SW 1271 (cell line): Measurements from ENCODE around the gene GPSM1.
"Not testable (repeated sequence)": the region's sequence is repeated elsewhere in the genome, so short reads cannot be mapped to it uniquely, and the experiment has no call there.

ENCODE experiments used
- DNase-seq, 2 experiments: peaks; one replicate each; lab custom pipeline; 2025; lab: John Stamatoyannopoulos, UW

Gene GPSM1

DNA sequence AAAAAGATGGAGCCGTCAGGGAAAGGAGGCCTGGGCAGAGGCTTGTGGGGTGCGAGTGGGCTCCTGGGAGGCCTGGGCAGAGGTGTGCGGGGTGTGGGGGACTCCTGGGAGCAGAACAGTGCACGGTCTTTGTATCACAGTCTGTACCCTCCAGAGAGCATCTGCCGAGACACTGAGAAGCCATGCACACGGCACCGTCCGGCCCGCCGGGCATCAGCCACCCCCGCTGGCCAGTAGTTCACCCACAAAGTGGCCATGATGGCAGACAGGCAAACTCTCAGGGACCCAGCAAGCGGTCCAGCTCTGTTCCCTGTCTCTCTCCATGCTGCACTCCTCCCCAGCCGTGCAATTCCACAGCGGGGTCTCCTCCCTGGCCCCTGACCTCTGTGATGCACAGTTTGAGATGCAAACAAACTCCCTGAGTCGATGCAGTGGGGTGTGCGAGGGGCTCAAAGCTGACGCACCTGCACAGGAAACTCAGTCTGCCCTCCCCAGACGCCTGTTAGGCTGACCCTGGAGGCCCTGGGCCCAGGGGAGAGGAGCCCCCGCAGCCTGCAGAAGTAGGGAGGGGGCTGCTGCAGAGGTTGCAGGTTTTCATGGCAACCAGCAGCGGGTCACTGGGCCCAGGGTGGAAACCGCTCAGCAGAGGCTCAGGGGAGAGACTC is 9.1 kb upstream of the GPSM1 start:
- no peak for DNase-seq

DNA sequence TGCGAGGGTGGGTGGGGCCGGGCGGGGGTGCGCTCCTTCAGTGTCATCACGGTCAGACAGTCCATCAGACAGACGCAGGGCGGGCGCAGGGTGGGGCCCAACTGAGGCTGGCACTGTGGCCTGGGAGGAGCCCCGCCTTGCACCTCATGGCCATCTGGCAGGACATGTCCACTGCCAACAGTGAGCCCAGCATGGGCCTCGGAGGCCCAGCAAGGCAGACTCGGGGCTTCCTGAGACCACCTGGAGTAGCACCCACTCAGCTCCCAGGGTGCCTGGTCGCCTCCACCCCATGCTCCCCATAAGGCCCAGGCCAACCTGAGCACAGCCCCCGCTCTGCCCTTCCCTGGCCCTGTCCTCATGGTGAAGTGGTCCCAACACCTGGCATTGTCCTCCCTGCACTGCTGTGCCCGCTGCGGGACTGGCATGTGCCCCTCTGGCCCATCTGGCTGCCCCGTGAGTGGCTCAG is 8.5 kb upstream of the GPSM1 start:
- no peak for DNase-seq

DNA sequence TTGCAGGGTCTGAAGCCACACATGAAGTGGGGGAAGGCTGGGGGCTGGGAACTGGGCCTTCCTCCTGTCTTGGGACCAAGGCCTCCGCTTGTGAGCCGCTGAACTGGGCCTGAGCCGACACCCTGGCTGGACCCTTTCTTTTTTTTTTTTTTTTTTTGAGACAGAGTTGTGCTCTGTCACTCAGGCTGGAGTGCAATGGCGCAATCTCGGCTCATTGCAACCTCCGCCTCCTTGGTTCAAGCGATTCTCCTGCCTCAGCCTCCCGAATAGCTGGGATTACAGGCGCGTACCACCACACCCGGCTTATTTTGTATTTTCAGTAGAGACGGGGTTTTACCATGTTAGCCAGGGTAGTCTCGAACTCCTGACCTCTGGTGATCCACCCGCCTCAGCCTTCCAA is 8.1 kb upstream of the GPSM1 start:
- not testable (repeated sequence) for DNase-seq

DNA sequence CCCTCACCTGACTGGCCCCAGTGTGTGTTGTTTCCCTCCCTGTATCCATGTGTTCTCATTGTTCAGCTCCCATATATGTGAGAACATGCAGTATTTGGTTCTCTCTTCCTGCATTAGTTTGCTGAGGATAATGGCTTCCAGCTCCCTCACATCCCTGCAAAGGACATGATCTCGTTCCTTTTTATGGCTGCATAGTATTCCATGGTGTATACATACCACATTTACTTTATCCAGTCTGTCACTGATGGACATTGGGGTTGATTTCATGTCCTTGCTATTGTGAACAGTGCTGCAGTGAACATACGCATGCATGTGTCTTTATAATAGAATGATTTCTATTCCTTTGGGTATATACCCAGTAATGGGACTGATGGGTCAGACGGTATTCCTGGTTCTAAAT is 7.4 kb upstream of the GPSM1 start:
- DNase-seq: not testable (repeated sequence)

DNA sequence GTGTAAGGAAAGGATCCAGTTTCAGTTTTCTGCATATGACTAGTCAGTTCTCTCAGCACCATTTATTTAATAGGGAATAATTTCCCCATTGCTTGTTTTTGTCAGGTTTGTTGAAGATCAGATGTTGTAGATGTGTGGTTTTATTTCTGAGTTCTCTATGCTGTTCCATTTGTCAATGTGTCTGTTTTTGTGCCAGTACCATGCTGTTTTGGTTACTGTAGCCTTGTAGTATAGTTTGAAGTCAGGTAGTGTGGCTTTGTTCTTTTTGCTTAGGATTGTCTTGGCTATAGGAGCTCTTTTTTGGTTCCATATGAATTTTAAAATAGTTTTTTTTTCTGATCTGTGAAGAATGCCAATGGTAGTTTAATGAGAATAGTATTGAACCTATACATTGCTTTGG is 6.4 kb upstream of the GPSM1 start:
- not testable (repeated sequence) for DNase-seq

DNA sequence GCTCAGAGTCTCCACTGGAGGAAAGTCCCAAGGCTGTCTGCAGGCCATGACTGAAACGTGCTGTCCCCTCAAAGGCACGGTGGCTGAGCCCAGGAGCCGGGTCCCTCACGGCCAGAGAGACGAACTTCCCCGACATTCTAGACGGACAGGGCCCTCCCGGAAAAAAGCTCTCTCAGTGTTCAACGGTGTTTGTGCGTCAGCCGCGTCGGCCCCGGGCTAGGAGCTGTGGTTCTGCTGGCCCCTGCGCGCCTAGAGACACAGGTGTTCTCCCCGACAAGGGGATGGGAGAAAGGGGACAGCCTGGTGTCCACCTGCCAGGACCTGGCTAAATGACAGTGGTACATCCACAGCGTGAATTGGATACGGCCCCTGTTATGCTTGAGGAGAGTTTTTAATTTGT is 5.8 kb upstream of the GPSM1 start:
- no peak for DNase-seq

DNA sequence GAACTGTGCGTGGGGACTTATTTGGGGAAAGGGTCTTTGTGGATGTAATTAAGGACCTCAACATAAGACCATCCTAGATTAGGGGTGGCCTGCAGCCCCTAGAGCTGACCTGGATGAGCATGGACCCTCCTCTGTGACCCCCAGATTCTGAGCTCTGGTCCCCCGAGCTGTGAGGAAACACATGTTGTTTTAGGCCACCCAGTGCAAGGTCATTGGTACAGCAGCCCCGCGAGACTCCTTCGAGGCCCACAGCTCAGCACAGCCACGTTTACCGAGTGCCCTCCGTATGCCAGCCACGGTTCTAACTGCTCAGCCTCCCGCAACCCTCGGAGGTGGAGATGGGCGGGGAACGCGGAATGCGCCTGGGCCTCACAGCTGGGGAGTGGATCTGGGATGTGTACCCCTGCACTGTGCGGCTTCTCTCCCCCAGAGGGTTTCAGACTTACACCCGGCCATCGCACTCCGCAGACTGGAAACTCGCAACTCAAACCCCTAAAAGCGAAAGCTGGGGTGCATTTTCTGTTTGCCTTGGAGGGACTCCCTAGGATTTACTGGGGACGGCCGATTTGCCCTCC is 4.5 kb upstream of the GPSM1 start:
- DNase-seq: no peak

DNA sequence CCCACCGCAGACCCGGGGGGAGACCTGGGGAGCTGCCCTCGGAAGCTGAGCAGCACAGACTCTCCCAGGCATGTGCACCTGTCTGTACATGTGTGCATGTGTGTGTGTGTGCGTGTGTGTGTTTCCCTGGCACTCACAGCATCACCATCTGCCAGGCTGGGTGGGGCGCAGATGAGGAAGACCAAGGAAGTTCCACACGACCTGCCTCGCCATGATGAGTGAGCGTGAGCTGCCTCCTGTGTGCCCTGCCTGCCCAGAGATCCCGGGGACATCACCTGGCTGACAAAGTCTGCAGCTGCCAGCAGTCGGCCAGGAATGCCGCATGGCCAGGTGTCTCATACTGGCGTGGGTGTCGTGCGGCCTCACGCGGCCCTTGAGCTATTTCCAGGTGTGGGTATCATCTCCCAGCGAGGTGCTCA is 4.0 kb upstream of the GPSM1 start:
- DNase-seq: no peak

DNA sequence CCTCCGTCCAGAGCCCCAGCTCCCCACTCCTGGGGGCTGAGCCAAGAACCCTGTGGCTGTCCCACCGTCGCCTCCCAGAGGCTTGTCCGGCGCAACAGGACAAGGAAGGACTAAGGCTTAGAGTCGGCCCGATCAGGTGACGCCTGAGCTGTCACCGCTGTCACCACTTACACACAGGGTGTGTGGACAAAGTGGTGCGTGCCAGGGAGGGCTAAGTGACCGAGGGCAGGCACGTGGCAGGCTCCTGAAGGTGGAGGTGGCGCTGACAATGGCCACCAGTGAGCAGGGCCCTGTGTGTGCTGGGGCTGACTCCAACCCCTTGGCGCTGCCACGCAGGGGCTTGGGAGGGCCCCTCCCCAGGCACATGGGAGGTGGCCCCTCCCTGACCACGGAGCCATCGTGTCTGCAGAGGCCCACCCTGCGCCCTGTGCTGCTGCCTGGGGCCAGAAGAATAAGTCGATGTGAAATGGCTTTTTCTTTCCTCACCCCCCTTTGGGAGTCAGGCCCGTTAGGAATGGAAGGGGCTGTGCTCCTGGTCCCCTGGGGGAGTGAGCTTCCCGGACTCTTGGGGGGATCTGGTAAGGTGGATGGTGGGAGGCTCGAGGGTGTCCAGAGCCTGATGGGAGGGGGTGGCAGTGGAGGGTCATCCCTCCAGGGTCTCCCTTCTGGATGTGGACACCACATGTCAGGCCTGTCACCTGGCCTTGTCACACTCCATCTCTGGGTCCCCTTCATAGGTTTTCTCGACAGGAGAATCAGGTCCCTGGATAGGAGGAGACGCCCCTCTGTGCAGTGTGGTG is 2.6 kb upstream of the GPSM1 start:
- no peak for DNase-seq

DNA sequence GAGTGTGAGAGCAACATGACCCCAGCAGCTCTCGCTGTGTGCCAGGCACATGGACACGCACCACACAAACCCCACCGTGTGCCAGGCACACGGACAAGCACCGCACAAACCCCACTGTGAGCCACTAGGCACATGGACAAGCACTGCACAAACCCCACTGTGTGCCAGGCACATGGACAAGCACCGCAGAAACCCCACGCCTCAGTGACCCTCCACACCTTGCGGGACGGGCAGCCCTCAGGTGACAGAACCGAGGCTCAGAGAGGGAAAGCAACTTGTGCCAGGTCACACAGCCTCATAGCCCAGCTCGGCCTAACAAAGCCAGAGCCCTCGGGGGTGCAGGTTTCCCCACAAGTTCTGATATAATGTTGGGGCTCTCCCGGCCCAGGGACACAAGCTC is 2.0 kb upstream of the GPSM1 start:
- no peak for DNase-seq

DNA sequence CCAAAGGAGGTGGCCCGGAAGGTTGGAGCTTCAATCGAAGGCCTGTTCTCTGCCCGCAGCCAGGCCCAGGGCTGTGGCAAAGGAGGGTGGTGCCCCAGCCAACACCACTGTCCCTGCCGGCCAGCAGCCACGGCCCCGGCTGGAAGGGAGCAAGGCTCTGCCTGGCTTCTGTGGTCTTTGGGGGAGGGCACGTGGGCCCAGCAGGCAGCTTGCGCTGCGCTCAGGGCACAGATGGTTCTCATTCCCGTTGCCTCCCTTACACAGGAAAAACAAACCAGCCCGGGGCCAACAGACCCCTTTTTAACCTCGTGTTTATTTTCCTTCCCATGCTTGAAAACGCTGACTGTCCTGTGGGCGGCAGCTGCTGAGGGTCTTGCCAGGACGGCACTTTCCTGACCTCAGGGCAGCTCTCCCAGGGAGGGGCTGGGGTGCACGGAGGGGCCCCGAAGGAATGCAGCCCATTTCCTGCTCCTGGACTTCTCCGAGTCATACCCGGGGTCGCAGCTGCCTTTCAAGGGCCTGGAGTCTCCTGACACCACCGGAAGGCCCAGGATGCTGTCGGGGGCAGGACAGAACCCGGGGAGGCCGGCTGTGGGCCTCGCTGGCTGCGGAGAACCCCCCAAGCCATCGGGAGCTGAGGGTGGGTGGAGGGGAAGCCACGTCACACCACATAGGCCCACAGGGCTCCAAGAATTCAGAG is 1.1 kb upstream of the GPSM1 start:
- no peak for DNase-seq

DNA sequence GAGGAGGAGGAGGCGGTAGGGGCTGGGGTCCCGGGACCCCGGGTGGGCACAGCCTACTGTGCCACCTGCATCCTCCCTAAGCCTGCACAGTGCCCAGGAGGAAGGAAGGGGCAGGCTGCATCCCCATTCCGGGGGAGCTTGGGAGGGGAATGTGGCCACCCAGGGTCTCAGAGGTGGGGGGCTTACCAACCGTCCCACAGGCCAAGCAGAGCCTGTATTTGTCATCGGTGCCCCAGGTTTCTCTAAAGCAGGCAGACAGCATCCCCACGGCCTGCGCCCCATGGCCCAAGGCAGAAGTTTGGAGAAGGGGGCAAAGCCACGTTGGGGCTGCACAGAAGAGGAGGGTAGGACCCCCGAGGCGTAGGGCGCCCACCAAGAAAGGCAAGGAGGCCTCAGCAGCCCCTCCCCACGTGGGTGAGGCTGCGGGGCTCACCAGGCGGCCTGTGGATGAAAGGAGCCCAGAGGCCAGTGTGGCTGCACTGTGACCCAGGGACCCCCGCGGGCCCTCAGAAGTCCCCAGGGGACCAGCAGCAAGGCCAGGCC is 507 bp upstream of the GPSM1 start:
- DNase-seq: no peak

DNA sequence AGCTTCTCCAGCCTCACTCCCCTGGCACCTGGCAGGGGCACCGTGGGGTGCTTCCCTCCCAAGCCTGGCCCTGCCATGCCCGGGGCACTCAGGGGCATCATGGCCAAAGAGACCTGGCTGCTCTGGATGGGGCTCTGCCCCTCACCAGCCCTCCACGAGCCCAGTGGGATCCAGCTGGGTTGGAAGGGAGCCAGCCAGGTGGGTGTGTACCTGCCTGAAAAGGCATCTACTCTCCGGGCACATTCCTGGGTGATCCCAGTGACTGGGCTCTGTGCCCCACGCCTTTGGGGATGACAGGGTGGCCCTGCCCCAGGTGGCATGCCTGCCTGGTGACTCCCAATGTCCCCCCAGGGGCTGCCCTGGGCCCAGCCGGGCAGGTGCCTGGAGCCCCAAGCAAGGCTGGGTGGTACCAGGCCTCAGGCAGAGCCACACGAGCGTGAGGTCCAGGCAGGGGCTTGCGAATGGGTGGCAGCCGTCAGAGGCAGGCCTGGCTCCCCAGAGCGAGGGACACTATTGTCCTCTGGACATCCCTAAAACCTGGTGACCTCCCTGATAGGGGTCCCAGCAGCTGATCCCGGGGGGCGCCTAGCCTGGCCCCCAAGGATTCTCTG is 777 bp downstream of the GPSM1 start:
- no peak for DNase-seq

DNA sequence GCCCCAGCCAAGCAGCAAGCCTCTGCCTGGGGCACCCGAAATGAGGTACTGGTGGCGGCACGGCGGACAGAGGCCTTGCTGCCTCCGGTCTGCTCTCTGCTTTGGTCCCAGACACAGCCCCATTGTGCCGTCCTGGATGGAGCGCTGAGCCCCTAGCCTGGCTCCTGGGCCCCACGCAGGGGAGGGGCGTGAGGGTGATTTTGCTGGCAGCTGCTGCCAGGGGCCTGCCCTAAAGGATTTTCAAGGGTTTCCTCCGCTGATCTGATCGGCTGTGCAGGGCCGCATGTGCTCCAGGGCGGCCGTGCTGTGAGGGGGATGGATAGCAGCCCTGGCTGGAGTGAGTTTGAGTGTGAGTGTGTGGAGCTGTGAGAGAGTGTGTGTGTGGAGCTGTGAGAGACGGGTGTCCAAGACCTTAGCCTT is 1.3 kb downstream of the GPSM1 start:
- DNase-seq: no peak

DNA sequence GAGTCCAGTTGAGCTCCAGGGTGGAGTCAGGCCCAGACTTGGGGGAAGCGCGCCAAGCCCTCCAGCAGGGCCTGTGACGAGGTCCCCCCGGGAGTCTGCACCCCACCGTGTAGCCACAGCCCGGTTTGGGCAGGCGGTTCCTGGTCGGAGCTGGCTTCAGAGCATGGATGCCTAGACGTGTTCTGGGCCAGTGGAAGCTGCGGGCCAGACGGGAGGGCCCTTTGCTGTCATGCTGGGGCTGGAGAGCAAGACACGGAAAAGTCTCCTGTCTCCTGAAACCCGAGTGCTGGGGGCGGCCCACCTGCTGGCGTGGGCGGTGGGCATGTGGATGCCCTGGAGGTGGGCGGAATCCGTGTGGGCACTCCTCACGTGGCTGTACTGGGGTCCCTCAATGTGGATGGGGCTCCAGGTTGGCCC is 1.9 kb downstream of the GPSM1 start:
- no peak for DNase-seq

DNA sequence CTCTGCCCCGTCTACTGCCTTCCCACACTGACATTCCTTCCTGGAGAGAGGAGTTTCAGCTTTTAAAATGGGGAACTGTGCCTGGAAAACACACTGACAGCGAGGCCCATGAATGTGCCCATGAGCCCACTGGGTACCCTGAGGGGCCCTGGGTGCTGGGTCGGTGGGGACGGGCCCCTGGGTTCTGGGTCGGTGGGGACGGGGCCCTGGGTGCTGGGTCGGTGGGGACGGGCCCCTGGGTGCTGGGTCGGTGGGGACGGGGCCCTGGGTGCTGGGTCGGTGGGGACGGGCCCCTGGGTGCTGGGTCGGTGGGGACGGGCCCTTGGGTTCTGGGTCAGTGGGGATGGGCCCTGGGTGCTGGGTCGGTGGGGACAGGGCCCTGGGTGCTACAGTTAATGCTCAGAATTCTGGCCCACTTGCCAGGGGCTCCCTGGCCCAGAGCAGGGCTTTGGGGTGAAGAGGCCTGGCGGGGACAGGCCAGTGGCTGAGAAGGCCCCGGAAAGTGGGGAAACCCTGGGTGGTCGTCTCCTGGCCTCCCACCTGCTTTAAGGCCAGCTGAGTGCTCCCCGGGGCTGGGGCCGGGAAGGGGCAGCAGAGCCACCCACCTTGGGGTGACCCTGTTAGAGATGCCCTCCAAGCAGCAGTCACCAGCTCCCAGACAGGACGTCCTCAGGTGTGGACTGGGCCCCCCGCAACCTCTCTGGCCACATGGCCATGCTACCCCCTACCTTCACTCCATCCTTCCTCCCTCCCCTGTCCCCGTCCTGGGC is 2.5 kb downstream of the GPSM1 start:
- no peak for DNase-seq

DNA sequence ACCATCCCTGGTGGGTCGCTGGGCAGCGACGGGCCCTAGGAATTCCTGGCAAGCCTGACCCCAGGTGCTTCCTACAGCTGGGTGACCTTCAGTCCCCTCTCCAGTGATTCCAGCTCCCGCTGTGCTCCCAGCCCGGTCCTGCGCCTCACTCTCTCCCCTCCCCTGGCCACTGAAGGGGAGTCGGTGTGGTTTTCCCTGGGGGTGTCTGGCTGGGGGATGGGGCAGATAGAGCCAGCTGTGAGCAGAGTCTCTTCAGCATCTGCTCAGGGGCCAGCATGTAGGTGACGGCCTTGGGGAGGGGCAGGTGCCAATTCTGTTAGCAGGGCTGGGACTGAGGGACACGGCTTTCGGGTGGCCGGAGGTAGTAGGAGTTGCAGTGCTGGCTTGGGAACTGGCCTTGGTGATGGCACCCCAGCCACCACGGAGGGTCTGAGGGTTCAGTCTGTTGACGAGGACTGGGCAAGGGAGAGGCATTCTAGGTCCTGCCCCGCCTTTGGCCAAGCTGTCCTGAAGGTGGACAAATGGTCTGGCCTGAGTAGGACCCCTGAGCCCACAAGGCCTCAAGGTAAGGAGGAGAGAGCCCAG is 3.2 kb downstream of the GPSM1 start:
- no peak for DNase-seq

DNA sequence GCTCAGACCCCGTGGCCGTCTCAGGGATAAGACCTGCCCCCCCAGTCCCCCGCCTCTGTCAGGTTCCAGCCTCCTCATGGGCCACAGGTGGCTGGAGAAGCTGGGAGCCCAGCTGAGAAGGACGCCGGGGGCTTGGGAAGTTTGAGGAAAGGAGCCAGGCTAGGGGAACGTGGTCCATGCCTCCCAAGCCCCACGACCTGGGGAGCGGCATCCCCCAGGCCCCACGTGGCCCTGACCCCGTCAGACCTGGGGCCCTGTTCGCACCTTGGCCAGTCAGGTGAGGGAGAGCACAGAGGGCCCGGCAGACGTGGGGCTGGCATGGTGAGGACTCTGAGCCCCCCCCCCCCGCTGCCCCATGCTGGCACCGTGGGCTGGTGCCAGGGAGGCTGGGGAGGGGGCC is 3.7 kb downstream of the GPSM1 start:
- no peak for DNase-seq

DNA sequence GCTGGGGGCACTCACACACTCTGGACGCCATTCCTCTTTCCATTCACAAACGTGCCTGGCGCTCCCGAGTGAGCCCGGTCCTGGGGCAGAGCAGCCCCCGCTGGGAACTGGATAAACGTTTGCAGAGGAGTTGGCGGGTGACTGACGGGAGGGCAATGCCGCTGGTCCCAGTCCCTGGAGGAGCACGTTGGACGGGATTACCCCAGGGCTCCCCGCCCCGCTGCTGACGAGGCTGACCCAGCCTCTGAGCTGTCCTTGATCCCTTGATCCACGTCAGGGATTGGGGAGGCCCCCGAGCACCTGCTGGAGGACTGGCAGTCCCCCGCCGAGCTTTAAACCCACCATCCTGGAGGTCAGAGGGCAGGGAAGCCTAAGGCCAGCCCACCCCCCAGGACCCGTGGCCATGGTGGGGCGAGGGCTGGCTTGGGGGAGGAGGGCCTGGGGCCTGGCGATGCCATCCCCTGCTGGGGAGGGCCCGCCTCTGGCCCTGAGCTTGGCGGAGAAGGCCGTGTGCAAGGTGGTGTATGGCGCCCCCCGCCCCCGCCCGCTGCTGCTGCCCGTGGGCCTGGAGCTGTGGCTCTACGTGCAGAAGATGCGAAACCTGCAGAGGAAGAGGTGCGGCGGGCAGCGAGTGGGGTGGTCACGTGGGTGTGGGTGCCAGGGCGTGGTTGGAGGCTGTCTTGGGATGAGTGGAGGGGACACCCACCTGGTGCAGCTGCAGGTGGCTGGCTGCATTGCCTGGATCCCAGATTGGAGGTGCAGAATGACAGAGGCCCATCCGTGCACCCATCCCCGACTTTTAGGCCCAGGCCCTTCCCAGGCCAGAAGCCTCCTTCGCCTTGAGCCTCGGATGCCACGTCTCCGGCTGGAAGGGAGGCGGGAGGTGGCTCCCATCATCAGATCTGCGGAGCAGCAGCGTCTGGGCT is 4.5 kb downstream of the GPSM1 start:
- DNase-seq: no peak
